ENCODE results near the gene TMPRSS11F.

Gene TMPRSS11F

GRCh38 chr4:68070302-68070701 is 59.4 kb downstream of the TMPRSS11F start:
- no peaks in the 10 kb centered on the region for H3K79me2 ChIP-seq (ENCODE audit: low read length)
- no peaks in the 10 kb centered on the region for H3K36me3 ChIP-seq (replicated peaks; ENCODE audit: low read depth, low read length)
- H3K4me1 ChIP-seq (ENCODE audit: low read length), result peaks cover 2% of the 10 kb centered on the region
- TF ChIP-seq EZH2phosphoT487 (IDR thresholded peaks at IDR 0.05; ENCODE audit: low read depth), result no peak
- TF ChIP-seq CTCF (IDR thresholded peaks at IDR 0.05; ENCODE audit: low read depth, low read length), result no peak
- no peak overlapping the region for H3K27ac ChIP-seq (ENCODE audit: low read length)
- H3K27me3 ChIP-seq (ENCODE audit: low read depth, low read length), result no peaks in the 10 kb centered on the region
- H3K4me3 ChIP-seq (ENCODE audit: low read length), result no peak overlapping the region
- H2AFZ ChIP-seq (ENCODE audit: low read depth, low read length), result no peak overlapping the region
- H3K9ac ChIP-seq (ENCODE audit: low read length), result no peak overlapping the region
- H4K20me1 ChIP-seq (ENCODE audit: insufficient read depth, low read length), result no peaks in the 10 kb centered on the region
- no peak overlapping the region for H3K4me2 ChIP-seq (ENCODE audit: low read length)
- no peaks in the 10 kb centered on the region for H3K9me3 ChIP-seq (ENCODE audit: insufficient read depth, low read length)

- Histone ChIP-seq H3K9me3 (ENCODE audit: insufficient read depth, low read length) (no peaks in the 10 kb centered on the region), H3K27me3 (ENCODE audit: low read depth, low read length) (no peaks in the 10 kb centered on the region), H3K4me1 (ENCODE audit: low read length) (peaks cover 4% of the 10 kb centered on the region), H2AFZ (ENCODE audit: low read depth, low read length) (no peak overlapping the region), H3K27ac (ENCODE audit: low read length) (no peak overlapping the region), H3K36me3 (replicated peaks; ENCODE audit: low read depth, low read length) (no peaks in the 10 kb centered on the region), H3K79me2 (ENCODE audit: low read length) (no peaks in the 10 kb centered on the region), H4K20me1 (ENCODE audit: insufficient read depth, low read length) (no peaks in the 10 kb centered on the region), H3K4me3 (ENCODE audit: low read length) (no peak overlapping the region), H3K4me2 (ENCODE audit: low read length) (no peak overlapping the region), H3K9ac (ENCODE audit: low read length) (no peak overlapping the region)
- no peak for TF ChIP-seq EZH2phosphoT487 (IDR thresholded peaks at IDR 0.05; ENCODE audit: low read depth)
Observed at GRCh38 chr4:68062501-68062900, 67.2 kb downstream of the TMPRSS11F start.

- H4K20me1 ChIP-seq (ENCODE audit: insufficient read depth, low read length), result no peaks in the 10 kb centered on the region
- TF ChIP-seq CTCF (IDR thresholded peaks at IDR 0.05; ENCODE audit: low read depth, low read length), result no peak
- TF ChIP-seq EZH2phosphoT487 (IDR thresholded peaks at IDR 0.05; ENCODE audit: low read depth), result no peak
- H3K4me3 ChIP-seq (ENCODE audit: low read length), result no peak overlapping the region
- H3K9me3 ChIP-seq (ENCODE audit: insufficient read depth, low read length), result no peaks in the 10 kb centered on the region
- H2AFZ ChIP-seq (ENCODE audit: low read depth, low read length), result no peak overlapping the region
- H3K27me3 ChIP-seq (ENCODE audit: low read depth, low read length), result no peaks in the 10 kb centered on the region
- no peaks in the 10 kb centered on the region for H3K79me2 ChIP-seq (ENCODE audit: low read length)
- H3K4me2 ChIP-seq (ENCODE audit: low read length), result no peak overlapping the region
- no peak overlapping the region for H3K27ac ChIP-seq (ENCODE audit: low read length)
- H3K9ac ChIP-seq (ENCODE audit: low read length), result no peak overlapping the region
- H3K36me3 ChIP-seq (replicated peaks; ENCODE audit: low read depth, low read length), result no peaks in the 10 kb centered on the region
- no peaks in the 10 kb centered on the region for H3K4me1 ChIP-seq (ENCODE audit: low read length)
Observed at GRCh38 chr4:68038272-68038671, 91.4 kb downstream of the TMPRSS11F start.

GRCh38 chr4:68021185-68021584 is 108.5 kb downstream of the TMPRSS11F start:
- no peaks in the 10 kb centered on the region for H3K36me3 ChIP-seq (replicated peaks; ENCODE audit: low read depth, low read length)
- H3K4me2 ChIP-seq (ENCODE audit: low read length), result no peak overlapping the region
- no peaks in the 10 kb centered on the region for H4K20me1 ChIP-seq (ENCODE audit: insufficient read depth, low read length)
- H3K79me2 ChIP-seq (ENCODE audit: low read length), result no peaks in the 10 kb centered on the region
- no peaks in the 10 kb centered on the region for H3K27me3 ChIP-seq (ENCODE audit: low read depth, low read length)
- no peak overlapping the region for H3K4me3 ChIP-seq (ENCODE audit: low read length)
- no peak overlapping the region for H3K27ac ChIP-seq (ENCODE audit: low read length)
- no peak overlapping the region for H3K9ac ChIP-seq (ENCODE audit: low read length)
- no peak for TF ChIP-seq CTCF (IDR thresholded peaks at IDR 0.05; ENCODE audit: low read depth, low read length)
- TF ChIP-seq EZH2phosphoT487 (IDR thresholded peaks at IDR 0.05; ENCODE audit: low read depth), result no peak
- H3K9me3 ChIP-seq (ENCODE audit: insufficient read depth, low read length), result no peaks in the 10 kb centered on the region
- no peaks in the 10 kb centered on the region for H3K4me1 ChIP-seq (ENCODE audit: low read length)
- no peak overlapping the region for H2AFZ ChIP-seq (ENCODE audit: low read depth, low read length)

GRCh38 chr4:68011684-68012083 is 118.0 kb downstream of the TMPRSS11F start:
- Histone ChIP-seq H3K4me1 (ENCODE audit: low read length) (no peaks in the 10 kb centered on the region), H3K79me2 (ENCODE audit: low read length) (no peaks in the 10 kb centered on the region), H3K9ac (ENCODE audit: low read length) (no peak overlapping the region), H3K36me3 (replicated peaks; ENCODE audit: low read depth, low read length) (no peaks in the 10 kb centered on the region), H2AFZ (ENCODE audit: low read depth, low read length) (no peak overlapping the region), H3K4me2 (ENCODE audit: low read length) (no peak overlapping the region), H3K27ac (ENCODE audit: low read length) (no peak overlapping the region), H3K9me3 (ENCODE audit: insufficient read depth, low read length) (no peaks in the 10 kb centered on the region), H3K27me3 (ENCODE audit: low read depth, low read length) (no peaks in the 10 kb centered on the region), H3K4me3 (ENCODE audit: low read length) (no peak overlapping the region), H4K20me1 (ENCODE audit: insufficient read depth, low read length) (no peaks in the 10 kb centered on the region)
- no peak for TF ChIP-seq EZH2phosphoT487 (IDR thresholded peaks at IDR 0.05; ENCODE audit: low read depth)
- no peak for TF ChIP-seq CTCF (IDR thresholded peaks at IDR 0.05; ENCODE audit: low read depth, low read length)

All from OCI-LY3 (cell line).